ENCODE results near the gene HMCN1. TPM values are rescaled to one million over a fixed set of nuclear protein-coding genes. Genes with fewer than 3 reads are reported as not detected.
"Not testable (repeated sequence)": the region's sequence is repeated elsewhere in the genome, so short reads cannot be mapped to it uniquely, and the experiment has no call there.

The HMCN1 gene
- total and polyA plus RNA-seq, 2 donors from 2014 or later, result 0.97 to 2.7 TPM

GRCh38 chr1:186154651-186155050 lies 420.5 kb downstream of the HMCN1 start:
- H3K27me3 ChIP-seq (ENCODE audit: control insufficient read depth, insufficient read depth, low read length), result no peaks in the 10 kb centered on the region
- H3K9me3 ChIP-seq (ENCODE audit: control insufficient read depth in 2 of 3, insufficient read depth in 1 of 3, low read length in 3 of 3), result no peaks in the 10 kb centered on the region
- DNase-seq, result peak in 1 of 5 donors; percentile 22
- H3K36me3 ChIP-seq (ENCODE audit: control insufficient read depth in 2 of 3, insufficient read depth in 3 of 3, low read length in 3 of 3), result no peaks in the 10 kb centered on the region
- H3K4me3 ChIP-seq (ENCODE audit: low read length in 3 of 3), result no peak overlapping the region
- intact Hi-C loops (cut with DNase I), result no loop called here
- no peaks in the 10 kb centered on the region for H3K4me1 ChIP-seq (ENCODE audit: control insufficient read depth in 2 of 3, insufficient read depth in 2 of 3, low read depth in 1 of 3, low read length in 3 of 3)
- H3K27ac ChIP-seq (ENCODE audit: low read depth in 2 of 2, low read length in 2 of 2), result no peak overlapping the region
- no peak for FAIRE-seq
- no peak overlapping the region for H3K9ac ChIP-seq (ENCODE audit: low read length in 3 of 3)
- no peak for TF ChIP-seq CTCF (IDR thresholded peaks at IDR 0.05; ENCODE audit: borderline replicate concordance, extremely low read depth, insufficient read depth)

GRCh38 chr1:186155594-186155993 lies 421.4 kb downstream of the HMCN1 start:
- Histone ChIP-seq H3K36me3 (ENCODE audit: control insufficient read depth in 2 of 3, insufficient read depth in 3 of 3, low read length in 3 of 3) (no peaks in the 10 kb centered on the region), H3K4me1 (ENCODE audit: control insufficient read depth in 2 of 3, insufficient read depth in 2 of 3, low read depth in 1 of 3, low read length in 3 of 3) (no peaks in the 10 kb centered on the region), H3K9me3 (ENCODE audit: control insufficient read depth in 2 of 3, insufficient read depth in 1 of 3, low read length in 3 of 3) (no peaks in the 10 kb centered on the region), H3K4me3 (ENCODE audit: low read length in 3 of 3) (no peak overlapping the region), H3K9ac (ENCODE audit: low read length in 3 of 3) (no peak overlapping the region), H3K27me3 (ENCODE audit: control insufficient read depth, insufficient read depth, low read length) (no peaks in the 10 kb centered on the region), H3K27ac (ENCODE audit: low read depth in 2 of 2, low read length in 2 of 2) (no peak overlapping the region)
- no peak for TF ChIP-seq CTCF (IDR thresholded peaks at IDR 0.05; ENCODE audit: borderline replicate concordance, extremely low read depth, insufficient read depth)
- DNase-seq (peak in 2 of 5 donors; percentile 19 to 43), FAIRE-seq (no peak)
- intact Hi-C loops (cut with DNase I), result no loop called here

GRCh38 chr1:186162895-186163294 lies 428.7 kb downstream of the HMCN1 start:
- H3K9ac ChIP-seq (ENCODE audit: low read length in 3 of 3); H3K36me3 ChIP-seq (ENCODE audit: control insufficient read depth in 2 of 3, insufficient read depth in 3 of 3, low read length in 3 of 3); H3K27me3 ChIP-seq (ENCODE audit: control insufficient read depth, insufficient read depth, low read length); H3K4me1 ChIP-seq (ENCODE audit: control insufficient read depth in 2 of 3, insufficient read depth in 2 of 3, low read depth in 1 of 3, low read length in 3 of 3); H3K27ac ChIP-seq (ENCODE audit: low read depth in 2 of 2, low read length in 2 of 2); H3K9me3 ChIP-seq (ENCODE audit: control insufficient read depth in 2 of 3, insufficient read depth in 1 of 3, low read length in 3 of 3); intact Hi-C loops (cut with DNase I); H3K4me3 ChIP-seq (ENCODE audit: low read length in 3 of 3); DNase-seq; FAIRE-seq: not testable (repeated sequence)

GRCh38 chr1:186164773-186165172 lies 430.6 kb downstream of the HMCN1 start:
- TF ChIP-seq CTCF (IDR thresholded peaks at IDR 0.05; ENCODE audit: borderline replicate concordance, extremely low read depth, insufficient read depth), result no peak
- H3K27ac ChIP-seq (ENCODE audit: low read depth in 2 of 2, low read length in 2 of 2), result no peak overlapping the region
- intact Hi-C loops (cut with DNase I), result no loop called here
- no peak for FAIRE-seq
- H3K4me1 ChIP-seq (ENCODE audit: control insufficient read depth in 2 of 3, insufficient read depth in 2 of 3, low read depth in 1 of 3, low read length in 3 of 3), result no peaks in the 10 kb centered on the region
- H3K4me3 ChIP-seq (ENCODE audit: low read length in 3 of 3), result no peak overlapping the region
- H3K27me3 ChIP-seq (ENCODE audit: control insufficient read depth, insufficient read depth, low read length), result no peaks in the 10 kb centered on the region
- no peaks in the 10 kb centered on the region for H3K9me3 ChIP-seq (ENCODE audit: control insufficient read depth in 2 of 3, insufficient read depth in 1 of 3, low read length in 3 of 3)
- no peaks in the 10 kb centered on the region for H3K36me3 ChIP-seq (ENCODE audit: control insufficient read depth in 2 of 3, insufficient read depth in 3 of 3, low read length in 3 of 3)
- no peak overlapping the region for H3K9ac ChIP-seq (ENCODE audit: low read length in 3 of 3)
- no peak for DNase-seq

Data from kidney (tissue), 14 donors.